Measurements from ENCODE around the gene TOMM22.

- TF ChIP-seq CTCF (IDR thresholded peaks at IDR 0.05) (no peak), POLR2A (IDR thresholded peaks at IDR 0.05) (no peak)
Observed at GRCh38 chr22:38725900-38726655, 44.3 kb downstream of the TOMM22 start.

Measured in thyroid gland (tissue), 4 donors.